GDM1 (cell line): ENCODE results near the gene NPBWR2.
A peak's percentile ranks its signal among the peaks of the same experiment; 100 is the strongest.

Experiments
- DNase-seq: peaks from one replicate; lab custom pipeline; 2025; lab: John Stamatoyannopoulos, UW

Gene NPBWR2

GRCh38 chr20:64071341-64072332, 35.7 kb downstream of the NPBWR2 start:
- no peak for DNase-seq

- no peak for DNase-seq
Observed at GRCh38 chr20:64070244-64070993, 36.9 kb downstream of the NPBWR2 start.

DNA sequence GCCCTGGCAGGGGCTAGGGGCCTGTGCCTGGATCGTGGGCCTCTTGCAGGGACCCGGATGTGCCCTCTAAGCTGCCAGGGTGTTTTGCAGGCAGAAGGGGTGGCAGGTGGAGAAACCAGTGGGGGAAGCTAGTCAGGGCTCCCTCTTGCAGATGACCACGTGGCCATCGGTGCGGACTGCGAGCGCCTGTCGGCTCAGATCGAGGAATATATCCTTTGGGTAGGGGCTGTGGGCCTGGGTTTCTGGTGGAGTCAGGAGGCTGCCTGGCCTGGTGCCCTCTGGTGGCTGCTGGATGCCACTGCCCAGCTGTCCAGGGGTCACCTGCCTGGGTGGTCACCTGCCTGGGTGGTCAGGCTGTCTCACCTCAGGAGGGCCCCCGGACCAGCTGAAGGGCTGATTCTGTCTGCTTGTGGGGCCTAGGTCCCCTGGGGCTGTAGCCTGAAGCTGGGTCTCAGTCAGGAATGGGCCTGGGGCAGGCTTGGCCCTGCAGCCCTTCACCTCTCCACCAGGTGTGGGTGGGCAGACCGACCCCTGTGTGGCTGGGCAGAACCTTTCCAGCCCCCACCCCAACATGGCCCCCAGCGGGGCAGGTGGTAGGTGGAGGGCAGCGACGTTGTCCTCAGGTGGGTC, 37.6 kb downstream of the NPBWR2 start:
- no peak for DNase-seq

DNA sequence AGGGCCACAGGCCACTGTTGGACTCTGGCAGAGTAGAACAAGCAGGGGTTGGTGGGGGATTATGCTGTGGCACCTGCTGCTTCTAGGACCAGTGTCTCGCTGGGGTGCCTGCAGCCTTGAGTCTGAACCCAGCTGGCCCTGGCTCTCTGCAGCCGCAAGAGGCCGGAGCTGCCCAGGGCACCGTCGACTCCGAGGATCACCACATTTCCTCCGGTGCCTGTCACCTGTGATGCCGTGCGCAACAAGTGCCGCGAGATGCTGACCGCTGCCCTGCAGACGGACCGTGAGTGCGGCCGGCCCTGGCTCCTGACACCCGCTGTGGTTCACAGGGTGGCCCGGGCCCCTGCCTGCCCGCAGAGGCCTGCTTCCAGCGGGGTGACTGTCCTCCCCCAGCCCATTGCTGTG, 38.2 kb downstream of the NPBWR2 start:
- DNase-seq: no peak

- DNase-seq: peak; percentile 30
Observed at GRCh38 chr20:64068386-64069208, 38.8 kb downstream of the NPBWR2 start.

DNA sequence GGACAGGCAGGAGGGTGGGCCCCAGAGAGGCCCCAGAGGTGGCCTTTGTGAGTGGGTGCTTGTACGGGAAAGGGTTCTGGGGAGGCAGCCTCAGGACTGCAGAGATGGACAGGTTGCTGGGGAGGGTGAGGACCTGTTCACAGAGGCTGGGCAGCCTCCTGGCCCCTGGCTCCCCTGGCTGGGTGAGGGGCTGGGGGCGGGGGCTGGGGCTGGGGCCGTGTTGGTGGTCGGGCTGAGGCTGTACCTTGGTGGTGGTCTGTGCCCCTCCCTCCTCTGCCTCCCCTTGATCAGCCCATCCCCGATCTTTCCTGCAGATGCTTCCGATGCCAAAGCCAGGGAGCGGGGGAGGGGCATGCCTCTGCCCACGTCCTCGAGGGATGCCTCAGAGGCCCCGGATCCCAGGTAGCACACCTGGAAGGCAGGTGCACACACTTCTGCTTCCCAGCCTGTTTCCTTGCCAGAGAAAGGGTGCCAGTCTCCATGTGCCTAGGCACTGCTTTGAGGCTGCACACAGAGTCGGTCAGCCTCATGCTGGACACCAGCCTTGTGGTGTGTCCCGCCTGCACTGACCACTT, 39.5 kb downstream of the NPBWR2 start:
- DNase-seq: no peak

GRCh38 chr20:64067005-64067632, 40.2 kb downstream of the NPBWR2 start:
- no peak for DNase-seq

DNA sequence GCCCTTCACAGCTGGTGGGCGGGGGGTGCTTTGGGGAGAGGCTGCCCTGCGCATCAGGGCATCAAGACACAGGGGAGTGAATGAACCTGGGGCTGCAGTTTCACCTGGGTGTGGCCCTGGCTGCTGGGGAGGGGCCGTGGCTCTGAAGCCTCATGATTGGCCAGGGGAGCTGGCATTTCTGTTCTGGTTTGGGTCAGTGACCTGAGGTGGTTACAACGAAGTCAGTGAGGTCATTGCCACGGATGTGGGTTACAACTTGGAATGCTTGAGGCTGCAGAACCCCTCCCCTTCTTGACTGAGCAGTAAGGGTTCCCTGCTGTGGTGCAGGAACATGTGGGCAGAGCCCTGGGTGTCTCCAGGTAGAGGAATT, 41.4 kb downstream of the NPBWR2 start:
- peak; percentile 55 for DNase-seq

DNA sequence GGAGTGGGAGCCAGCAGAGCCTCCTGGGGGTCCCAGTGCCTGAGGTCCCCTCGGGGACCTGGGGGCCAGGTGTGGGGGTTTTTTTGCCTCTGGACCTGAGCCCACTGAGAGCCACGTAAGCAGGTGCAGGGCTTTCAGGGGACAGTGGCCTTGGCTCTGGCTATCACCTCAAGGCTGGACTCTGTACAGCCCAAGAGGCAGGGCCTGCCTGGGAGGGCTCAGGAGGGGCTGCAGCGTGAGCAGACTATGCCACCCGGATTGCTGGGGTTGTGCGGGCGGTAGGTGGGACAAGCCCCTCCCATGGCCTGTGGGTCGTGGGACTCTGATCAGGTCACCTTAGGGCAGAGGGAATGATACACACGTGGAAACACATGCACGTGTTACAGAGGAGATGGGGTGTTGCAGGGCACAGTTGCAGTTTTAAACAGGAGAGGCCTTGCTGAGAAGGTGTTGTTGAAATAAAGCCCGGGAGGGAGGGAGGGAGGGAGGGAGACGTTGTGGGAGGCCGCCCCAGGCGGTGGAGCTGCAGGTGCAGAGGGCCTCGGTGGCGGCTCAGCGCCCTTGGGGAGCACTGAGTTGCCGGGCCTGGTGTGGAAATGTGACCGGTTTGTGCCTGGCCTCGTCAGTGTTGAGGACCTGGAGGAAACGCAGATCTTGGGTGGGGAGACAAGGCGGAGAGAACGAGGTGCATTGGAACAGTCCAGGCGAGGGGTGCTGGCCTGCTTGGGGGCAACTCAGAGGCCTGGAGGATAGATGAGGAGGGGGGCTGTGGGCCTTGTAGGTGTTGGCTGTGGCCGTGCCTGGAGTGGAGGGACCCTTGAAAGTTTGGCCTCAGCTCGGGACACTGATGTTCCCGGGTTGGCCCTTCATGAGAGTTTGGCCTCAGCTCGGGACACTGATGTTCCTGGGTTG, 42.0 kb downstream of the NPBWR2 start:
- DNase-seq: no peak

DNA sequence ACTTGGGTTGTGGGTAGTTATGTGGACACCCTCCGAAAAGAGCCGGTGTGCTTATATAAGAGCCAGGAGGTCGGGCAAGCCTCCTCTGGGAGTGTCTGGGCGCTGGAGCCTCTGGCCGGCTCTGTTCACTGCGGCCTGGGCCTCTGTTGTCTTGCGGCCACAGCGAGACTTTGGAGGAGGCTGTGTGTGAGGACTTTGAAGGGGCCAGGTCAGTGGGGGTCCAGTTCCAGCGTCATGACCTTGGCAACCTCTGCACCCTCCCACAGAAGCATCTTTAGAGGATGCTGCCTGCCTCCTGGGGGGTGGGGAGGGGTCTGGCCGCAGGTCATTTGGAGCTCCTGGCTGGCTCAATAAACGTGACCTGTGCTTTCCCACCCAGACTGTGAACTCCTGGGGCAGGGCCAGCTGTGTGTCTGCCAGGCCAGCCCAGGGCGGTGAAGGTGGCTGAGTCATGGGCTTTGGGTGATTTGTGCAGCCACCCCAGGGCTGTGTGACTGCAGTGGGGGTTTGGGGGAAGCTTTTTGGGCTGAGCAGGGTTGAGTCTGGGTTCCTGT, 43.1 kb downstream of the NPBWR2 start:
- no peak for DNase-seq

- DNase-seq: no peak
Observed at GRCh38 chr20:64063389-64064144, 43.8 kb downstream of the NPBWR2 start.

GRCh38 chr20:64062596-64063388, 44.6 kb downstream of the NPBWR2 start, which contains the start of gene TCEA2:
Gene TCEA2, plus strand, starts transcription at chr20:64063198. Its CDS starts 115 bp downstream, at chr20:64063313.
- peak; percentile 93 for DNase-seq

DNA sequence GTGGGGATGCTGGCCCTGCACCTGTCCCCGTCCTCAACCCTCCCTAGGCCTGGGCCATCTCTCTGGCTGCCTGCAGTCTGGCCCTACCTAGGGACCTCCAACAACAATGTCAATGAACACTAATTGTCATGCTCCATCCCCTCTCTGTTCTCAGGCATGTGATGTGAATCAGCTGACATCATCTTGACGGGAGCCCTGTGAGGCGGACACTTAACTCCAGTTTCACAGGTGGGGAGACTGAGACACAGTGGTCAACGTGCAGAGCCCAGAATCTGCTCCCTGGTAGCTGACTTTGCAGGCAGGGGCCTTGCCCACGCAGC, 45.1 kb downstream of the NPBWR2 start:
- DNase-seq: no peak

DNA sequence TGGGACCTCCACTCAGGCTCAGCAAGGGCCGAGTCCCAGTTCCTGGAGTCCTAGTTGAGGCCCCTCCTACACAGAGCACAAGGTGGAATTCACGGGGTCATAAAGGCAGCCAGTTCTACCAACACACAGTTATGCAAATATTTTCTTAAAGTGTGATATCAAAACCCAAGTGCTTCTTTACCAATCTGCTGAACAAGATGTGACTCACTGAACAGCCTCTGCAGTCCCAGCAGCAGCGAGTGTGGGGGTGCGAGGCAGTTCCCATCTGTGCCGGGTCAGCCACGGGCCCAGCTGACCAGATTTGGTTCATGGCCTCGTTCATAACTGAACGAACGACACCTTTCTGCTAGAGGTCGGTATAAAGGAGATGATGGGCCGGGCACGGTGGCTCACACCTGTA, 48.8 kb downstream of the NPBWR2 start:
- DNase-seq: no peak

DNA sequence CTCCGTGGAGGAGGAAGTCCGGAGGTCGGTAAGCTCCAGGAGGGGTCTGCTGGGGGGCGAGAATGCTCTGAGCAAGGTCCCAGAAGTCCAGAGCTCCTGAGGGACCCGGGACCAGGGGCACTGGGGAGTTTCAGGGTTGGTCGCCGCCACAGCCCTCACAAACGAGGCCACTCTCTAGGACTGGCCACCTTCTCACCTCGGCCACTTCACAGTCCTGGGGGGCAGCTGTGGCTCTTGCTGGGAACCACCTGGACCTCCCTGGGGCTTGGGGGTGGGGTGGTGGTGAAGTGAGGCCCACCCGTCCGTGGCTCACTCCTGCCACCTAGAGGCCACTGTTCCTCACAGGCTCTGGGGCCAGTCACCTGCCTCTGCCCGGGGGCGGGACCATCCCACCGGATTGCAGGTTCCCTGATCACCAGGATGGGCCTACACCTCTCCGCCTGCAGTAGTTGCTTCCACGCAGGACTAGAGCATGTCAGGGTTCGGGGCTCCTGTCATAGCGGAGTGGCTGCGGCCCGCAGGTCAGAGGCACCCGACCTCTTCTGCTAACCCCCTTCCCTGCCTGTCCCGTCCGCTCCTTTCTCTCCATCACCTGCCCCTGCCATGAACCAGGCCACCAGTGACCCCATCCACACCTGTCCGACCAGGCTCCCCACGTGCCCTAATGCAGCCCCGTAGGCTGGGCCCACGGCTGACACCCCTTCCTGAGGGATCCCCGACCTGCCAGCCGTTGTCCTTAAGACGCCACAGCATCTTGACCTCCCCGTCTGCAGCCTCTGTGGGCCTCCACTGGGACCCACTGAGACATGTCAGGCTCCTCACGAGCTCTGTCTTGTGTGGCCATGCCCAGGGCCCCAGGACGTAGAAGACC, 49.5 kb downstream of the NPBWR2 start:
- DNase-seq: peak; percentile 65

- DNase-seq: no peak
Observed at GRCh38 chr20:64056889-64057627, 50.3 kb downstream of the NPBWR2 start.

GRCh38 chr20:64056639-64056888, 50.8 kb downstream of the NPBWR2 start:
- no peak for DNase-seq
